ENCODE data around the gene TNRC6C.

- no peak for TF ChIP-seq CTCF (IDR thresholded peaks at IDR 0.05)
- TF ChIP-seq POLR2AphosphoS5 (IDR thresholded peaks at IDR 0.05): no peak
These were observed 120.8 kb downstream of the TNRC6C start for GRCh38 chr17:78079253-78079652.

Measured in sigmoid colon (tissue), 4 donors.